Measurements from ENCODE around the gene SHQ1. TPM values are rescaled to one million over a fixed set of nuclear protein-coding genes. Genes with fewer than 3 reads are reported as not detected.

SHQ1 gene
- total and polyA plus RNA-seq, 9 of the 15 experiments (the other 6 are each of a cell fraction or from before 2014, with no cell fraction given): 9.2 to 25.0 (median 14.1) TPM

DNA sequence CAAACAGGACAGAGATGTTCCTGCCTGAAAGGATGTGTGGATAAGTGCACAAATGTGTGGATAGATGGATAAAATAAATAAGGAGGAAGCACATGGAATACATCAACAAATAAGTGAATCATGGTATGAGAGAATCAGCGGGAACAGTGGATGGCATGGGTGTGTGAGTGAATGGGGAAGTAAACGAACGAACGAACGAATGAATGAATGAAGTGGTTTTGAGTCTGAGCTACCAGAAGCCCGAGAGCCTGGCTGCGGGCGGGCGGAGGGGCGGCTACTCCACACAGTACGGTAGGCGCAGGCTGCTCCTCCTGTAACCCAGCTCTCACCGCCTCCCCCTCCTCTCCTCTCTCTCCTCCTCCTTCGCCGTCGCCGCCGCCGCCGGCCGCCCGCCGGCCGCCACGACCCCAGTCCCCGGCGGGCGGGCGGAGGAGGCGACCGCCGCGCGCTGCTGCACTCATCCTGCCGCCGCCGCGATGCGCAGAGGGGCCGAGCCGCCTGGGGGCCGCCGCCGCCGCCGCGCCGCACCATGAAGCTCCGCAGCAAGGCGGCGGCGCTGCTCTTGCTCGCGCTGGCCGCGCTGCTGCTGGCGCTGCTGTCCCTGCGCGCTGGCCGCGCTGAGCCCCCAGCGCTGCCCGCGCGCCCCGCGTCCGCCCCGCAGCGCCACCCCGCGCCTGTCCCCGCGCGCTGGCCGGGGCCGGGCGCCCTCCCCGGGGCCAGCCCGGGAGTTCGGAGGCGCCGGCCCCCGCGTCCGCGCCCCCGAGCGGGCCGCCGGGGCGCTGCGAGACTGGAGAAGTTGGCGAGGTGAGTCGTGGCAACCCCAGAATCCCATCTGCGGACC is 39.7 kb upstream of the SHQ1 start, which contains the start of gene GXYLT2 (continued):
- peak; percentile 43; the same call in 1 of the 2 replicates for TF ChIP-seq PHF8 (IDR thresholded peaks at IDR 0.05; ENCODE audit: borderline replicate concordance, low read length)
- 0 out of 2 replicates have a peak, but pooled peaks have one; percentile 19 for TF ChIP-seq NBN (IDR thresholded peaks at IDR 0.05; ENCODE audit: low read depth)
- no peak for TF ChIP-seq BHLHE40 (IDR thresholded peaks at IDR 0.05; ENCODE audit: low read length)
- TF ChIP-seq, protein P1, sequence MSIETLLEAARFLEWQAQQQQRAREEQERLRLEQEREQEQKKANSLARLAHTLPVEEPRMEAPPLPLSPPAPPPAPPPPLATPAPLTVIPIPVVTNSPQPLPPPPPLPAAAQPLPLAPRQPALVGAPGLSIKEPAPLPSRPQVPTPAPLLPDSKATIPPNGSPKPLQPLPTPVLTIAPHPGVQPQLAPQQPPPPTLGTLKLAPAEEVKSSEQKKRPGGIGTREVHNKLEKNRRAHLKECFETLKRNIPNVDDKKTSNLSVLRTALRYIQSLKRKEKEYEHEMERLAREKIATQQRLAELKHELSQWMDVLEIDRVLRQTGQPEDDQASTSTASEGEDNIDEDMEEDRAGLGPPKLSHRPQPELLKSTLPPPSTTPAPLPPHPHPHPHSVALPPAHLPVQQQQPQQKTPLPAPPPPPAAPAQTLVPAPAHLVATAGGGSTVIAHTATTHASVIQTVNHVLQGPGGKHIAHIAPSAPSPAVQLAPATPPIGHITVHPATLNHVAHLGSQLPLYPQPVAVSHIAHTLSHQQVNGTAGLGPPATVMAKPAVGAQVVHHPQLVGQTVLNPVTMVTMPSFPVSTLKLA (conservative IDR thresholded peaks at IDR 0.05): peak; percentile 31 to 55; a peak in 3 of 4 replicates
- TF ChIP-seq ETV1 (tag; conservative IDR thresholded peaks at IDR 0.05; ENCODE audit: low read depth): no peak
- no peak for TF ChIP-seq GATAD2A (IDR thresholded peaks at IDR 0.05)
- TF ChIP-seq, protein P2, sequence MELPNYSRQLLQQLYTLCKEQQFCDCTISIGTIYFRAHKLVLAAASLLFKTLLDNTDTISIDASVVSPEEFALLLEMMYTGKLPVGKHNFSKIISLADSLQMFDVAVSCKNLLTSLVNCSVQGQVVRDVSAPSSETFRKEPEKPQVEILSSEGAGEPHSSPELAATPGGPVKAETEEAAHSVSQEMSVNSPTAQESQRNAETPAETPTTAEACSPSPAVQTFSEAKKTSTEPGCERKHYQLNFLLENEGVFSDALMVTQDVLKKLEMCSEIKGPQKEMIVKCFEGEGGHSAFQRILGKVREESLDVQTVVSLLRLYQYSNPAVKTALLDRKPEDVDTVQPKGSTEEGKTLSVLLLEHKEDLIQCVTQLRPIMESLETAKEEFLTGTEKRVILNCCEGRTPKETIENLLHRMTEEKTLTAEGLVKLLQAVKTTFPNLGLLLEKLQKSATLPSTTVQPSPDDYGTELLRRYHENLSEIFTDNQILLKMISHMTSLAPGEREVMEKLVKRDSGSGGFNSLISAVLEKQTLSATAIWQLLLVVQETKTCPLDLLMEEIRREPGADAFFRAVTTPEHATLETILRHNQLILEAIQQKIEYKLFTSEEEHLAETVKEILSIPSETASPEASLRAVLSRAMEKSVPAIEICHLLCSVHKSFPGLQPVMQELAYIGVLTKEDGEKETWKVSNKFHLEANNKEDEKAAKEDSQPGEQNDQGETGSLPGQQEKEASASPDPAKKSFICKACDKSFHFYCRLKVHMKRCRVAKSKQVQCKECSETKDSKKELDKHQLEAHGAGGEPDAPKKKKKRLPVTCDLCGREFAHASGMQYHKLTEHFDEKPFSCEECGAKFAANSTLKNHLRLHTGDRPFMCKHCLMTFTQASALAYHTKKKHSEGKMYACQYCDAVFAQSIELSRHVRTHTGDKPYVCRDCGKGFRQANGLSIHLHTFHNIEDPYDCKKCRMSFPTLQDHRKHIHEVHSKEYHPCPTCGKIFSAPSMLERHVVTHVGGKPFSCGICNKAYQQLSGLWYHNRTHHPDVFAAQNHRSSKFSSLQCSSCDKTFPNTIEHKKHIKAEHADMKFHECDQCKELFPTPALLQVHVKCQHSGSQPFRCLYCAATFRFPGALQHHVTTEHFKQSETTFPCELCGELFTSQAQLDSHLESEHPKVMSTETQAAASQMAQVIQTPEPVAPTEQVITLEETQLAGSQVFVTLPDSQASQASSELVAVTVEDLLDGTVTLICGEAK (IDR thresholded peaks at IDR 0.05): peak; percentile 66; the same call in 1 of the 2 replicates
- TF ChIP-seq, protein P2 (CRISPR knock-in tag; IDR thresholded peaks at IDR 0.05): no peak
- TF ChIP-seq DPF2 (IDR thresholded peaks at IDR 0.05): 0 out of 2 replicates have a peak, but pooled peaks have one; percentile 21
- TF ChIP-seq, protein P3, sequence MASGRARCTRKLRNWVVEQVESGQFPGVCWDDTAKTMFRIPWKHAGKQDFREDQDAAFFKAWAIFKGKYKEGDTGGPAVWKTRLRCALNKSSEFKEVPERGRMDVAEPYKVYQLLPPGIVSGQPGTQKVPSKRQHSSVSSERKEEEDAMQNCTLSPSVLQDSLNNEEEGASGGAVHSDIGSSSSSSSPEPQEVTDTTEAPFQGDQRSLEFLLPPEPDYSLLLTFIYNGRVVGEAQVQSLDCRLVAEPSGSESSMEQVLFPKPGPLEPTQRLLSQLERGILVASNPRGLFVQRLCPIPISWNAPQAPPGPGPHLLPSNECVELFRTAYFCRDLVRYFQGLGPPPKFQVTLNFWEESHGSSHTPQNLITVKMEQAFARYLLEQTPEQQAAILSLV (tag; IDR thresholded peaks at IDR 0.05): no peak
- TF ChIP-seq ZBTB7A (IDR thresholded peaks at IDR 0.05; ENCODE audit: borderline replicate concordance, control insufficient read depth, low read depth, low read length): peak; percentile 58; the same call in 1 of the 2 replicates
- no peak for TF ChIP-seq TCF7 (IDR thresholded peaks at IDR 0.05; ENCODE audit: borderline replicate concordance)
- peak; percentile 77 for TF ChIP-seq CXXC5 (CRISPR knock-in tag; IDR thresholded peaks at IDR 0.05)
- TF ChIP-seq EP400 (IDR thresholded peaks at IDR 0.05): peak; percentile 46
